Measurements from ENCODE around the gene ZNF738. TPM values are rescaled to one million over a fixed set of nuclear protein-coding genes. Genes with fewer than 3 reads are reported as not detected.

Gene ZNF738
- polyA plus RNA-seq, 4 donors = 25.7 to 48.0 (median 36.8) TPM

DNA sequence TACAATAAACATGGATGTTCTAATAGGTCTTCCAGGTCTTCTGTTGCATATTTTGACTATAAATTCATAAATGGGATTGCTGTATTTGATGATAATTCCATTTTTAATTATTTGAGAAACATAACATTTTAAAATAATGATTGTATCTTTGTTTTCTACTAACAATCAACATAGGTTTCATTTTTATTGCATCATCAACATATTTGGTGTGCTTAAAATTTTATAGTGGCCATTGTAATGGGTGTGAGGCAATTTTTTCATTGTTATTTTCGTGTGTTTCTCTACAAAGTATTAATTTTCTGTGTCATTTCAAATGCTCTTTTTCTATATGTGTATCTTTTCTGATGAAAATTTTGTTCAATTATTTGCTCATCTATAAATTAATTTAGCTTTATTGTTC is 51.4 kb downstream of the ZNF738 start:
- DNase-seq (ENCODE audit: low read depth in 4 of 4, low spot score in 3 of 4) = no peak

DNA sequence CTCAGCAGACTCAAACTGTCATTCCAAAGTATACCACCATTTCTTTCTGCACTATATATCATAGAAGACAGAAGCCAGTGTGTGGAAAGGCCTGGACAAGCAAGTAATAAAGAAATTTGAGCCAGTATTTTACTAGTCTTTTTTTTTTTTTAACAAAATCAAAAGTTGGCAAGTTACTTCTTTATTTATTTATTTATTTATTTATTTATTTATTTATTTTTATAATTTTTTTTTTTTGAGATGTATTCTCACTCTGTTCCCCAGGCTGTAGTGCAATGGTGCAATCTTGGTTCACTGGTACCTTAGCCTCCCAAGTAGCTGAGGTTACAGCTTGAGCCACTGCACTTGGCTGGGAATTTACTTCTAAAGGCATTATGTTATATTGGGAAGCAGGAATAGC is 63.4 kb downstream of the ZNF738 start:
- no peak for DNase-seq (ENCODE audit: low read depth in 4 of 4, low spot score in 3 of 4)

DNA sequence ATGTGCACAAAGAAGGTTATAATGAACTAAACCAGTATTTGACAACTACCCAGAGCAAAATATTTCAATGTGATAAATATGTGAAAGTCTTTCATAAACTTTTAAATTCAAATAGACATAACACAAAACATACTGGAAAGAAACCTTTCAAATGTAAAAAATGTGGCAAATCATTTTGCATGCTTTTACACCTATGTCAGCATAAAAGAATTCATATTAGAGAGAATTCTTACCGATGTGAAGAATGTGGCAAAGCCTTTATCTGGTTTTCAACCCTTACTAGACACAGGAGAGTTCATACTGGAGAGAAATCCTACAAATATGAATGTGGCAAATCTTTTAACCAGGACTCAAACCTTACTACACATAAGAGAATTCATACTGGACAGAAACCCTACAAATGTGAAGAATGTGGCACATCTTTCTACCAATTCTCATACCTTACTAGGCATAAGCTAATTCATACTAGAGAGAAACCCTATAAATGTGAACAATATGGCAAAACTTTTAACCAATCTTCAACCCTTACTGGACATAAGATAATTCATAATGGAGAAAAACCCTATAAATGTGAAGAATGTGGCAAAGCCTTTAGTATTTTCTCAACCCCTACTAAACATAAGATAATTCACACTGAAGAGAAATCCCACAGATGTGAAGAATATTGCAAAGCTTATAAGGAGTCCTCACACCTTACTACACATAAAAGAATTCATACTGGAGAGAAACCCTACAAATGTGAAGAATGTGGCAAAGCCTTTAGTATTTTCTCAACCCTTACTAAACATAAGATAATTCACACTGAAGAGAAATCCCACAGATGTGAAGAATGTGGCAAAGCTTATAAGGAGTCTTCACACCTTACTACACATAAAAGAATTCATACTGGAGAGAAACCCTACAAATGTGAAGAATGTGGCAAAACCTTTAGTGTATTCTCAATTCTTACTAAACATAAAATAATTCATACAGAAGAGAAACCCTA is 64.5 kb downstream of the ZNF738 start:
- DNase-seq (ENCODE audit: low read depth in 4 of 4, low spot score in 3 of 4) = no peak

Other genes starting within 250 kb of the ZNF738 start
- 10 to 100 TPM; 16.8 to 30.6 (median 23.6) TPM for gene ZNF431, start 217.0 kb upstream of the ZNF738 start, polyA plus RNA-seq (ENCODE audit: insufficient read length in 4 of 4)
- 10 to 100 TPM; 17.0 to 24.4 (median 19.3) TPM for gene ZNF708, start 29.6 kb upstream of the ZNF738 start, polyA plus RNA-seq (ENCODE audit: insufficient read length in 4 of 4)
- 10 to 100 TPM; 20.2 to 28.4 (median 23.4) TPM for gene ZNF493, start 38.1 kb downstream of the ZNF738 start, polyA plus RNA-seq (ENCODE audit: insufficient read length in 4 of 4)
- gene ZNF429, start 146.6 kb downstream of the ZNF738 start, polyA plus RNA-seq (ENCODE audit: insufficient read length in 4 of 4) = 10 to 100 TPM; 17.3 to 29.6 (median 27.3) TPM

Measured in left renal pelvis (tissue), 4 donors.